Measurements from ENCODE around the gene MYL5. TPM values are rescaled to one million over a fixed set of nuclear protein-coding genes. Genes with fewer than 3 reads are reported as not detected.
"Not testable (repeated sequence)": the region's sequence is repeated elsewhere in the genome, so short reads cannot be mapped to it uniquely, and the experiment has no call there.

The MYL5 gene
- polyA plus RNA-seq, 2 of the 4 experiments (the other 2 are of a cell fraction), result 8.0 to 8.3 TPM

- no peak overlapping the region for H3K4me2 ChIP-seq
- CTCF ChIA-PET, result no interaction called here
- H3K27ac ChIP-seq, result no peak overlapping the region
- WGBS (ENCODE audit: missing lambda C conversion rate), result 8% methylated on average over 10 of the region's 22 CpGs
- POLR2A ChIA-PET, result no interaction called here
- H3K4me1 ChIP-seq, result no peaks in the 10 kb centered on the region
- FAIRE-seq (no peak), DNase-seq (ENCODE audit: low read depth in 1 of 2, low spot score in 1 of 2) (no peak), ATAC-seq (no peak)
- TF ChIP-seq PBX3 (IDR thresholded peaks at IDR 0.05) (no peak), CBX2 (IDR thresholded peaks at IDR 0.05; ENCODE audit: borderline replicate concordance, low read depth) (no peak), SREBF2 (IDR thresholded peaks at IDR 0.05) (no peak)
- no peak overlapping the region for H3K4me3 ChIP-seq
- no peaks in the 10 kb centered on the region for H3K9me3 ChIP-seq
Observed at GRCh38 chr4:635851-636627, 38.3 kb upstream of the MYL5 start.

GRCh38 chr4:636628-637159, 37.6 kb upstream of the MYL5 start:
- ATAC-seq, result no peak
- no peak for TF ChIP-seq TFCP2L1 (CRISPR knock-in tag; IDR thresholded peaks at IDR 0.05)
- no peak for TF ChIP-seq EP300 (IDR thresholded peaks at IDR 0.05)
- TF ChIP-seq PHF8 (IDR thresholded peaks at IDR 0.05; ENCODE audit: borderline replicate concordance, low read depth), result no peak
- no peak for TF ChIP-seq ESRRA (IDR thresholded peaks at IDR 0.05; ENCODE audit: borderline replicate concordance, low read length)
- TF ChIP-seq KDM1A (IDR thresholded peaks at IDR 0.05; ENCODE audit: low read depth), result no peak
- no peak for TF ChIP-seq E2F6 (IDR thresholded peaks at IDR 0.05; ENCODE audit: borderline replicate concordance, low read depth)
- TF ChIP-seq HDAC2 (IDR thresholded peaks at IDR 0.05), result no peak
- TF ChIP-seq ZC3H11A (IDR thresholded peaks at IDR 0.05), result no peak
- TF ChIP-seq ELK1 (IDR thresholded peaks at IDR 0.05; ENCODE audit: low read depth, low read length), result no peak
- TF ChIP-seq POLR2AphosphoS2 (conservative IDR thresholded peaks at IDR 0.05; ENCODE audit: low read length), result no peak
- TF ChIP-seq CEBPB (IDR thresholded peaks at IDR 0.05), result no peak
- TF ChIP-seq FOSL2 (IDR thresholded peaks at IDR 0.05), result no peak
- no peak for TF ChIP-seq FOSL2 (CRISPR knock-in tag; IDR thresholded peaks at IDR 0.05)
- TF ChIP-seq SMC3 (IDR thresholded peaks at IDR 0.05), result no peak
- CTCF ChIA-PET, result no interaction called here
- 56% methylated on average over 13 of the region's 13 CpGs for WGBS (ENCODE audit: missing lambda C conversion rate)
- no peaks in the 10 kb centered on the region for H3K4me1 ChIP-seq
- POLR2A ChIA-PET, result no interaction called here
- H3K9me3 ChIP-seq, result no peaks in the 10 kb centered on the region
- H3K27ac ChIP-seq, result no peak overlapping the region
- H3K4me3 ChIP-seq, result no peak overlapping the region
- DNase-seq (ENCODE audit: low read depth in 1 of 2, low spot score in 1 of 2), result no peak
- no peak for FAIRE-seq
- no peak overlapping the region for H3K4me2 ChIP-seq

- H3K9me3 ChIP-seq, result 0 out of 3 replicates have a peak, but pooled peaks cover 4% of the 10 kb centered on the region
- DNase-seq (ENCODE audit: low read depth in 1 of 2, low spot score in 1 of 2) (no peak), FAIRE-seq (no peak), ATAC-seq (no peak)
- H3K4me2 ChIP-seq, result no peak overlapping the region
- ChIA-PET POLR2A (no interaction called here), CTCF (no interaction called here)
- no peak for TF ChIP-seq NFE2L2 (conservative IDR thresholded peaks at IDR 0.05; ENCODE audit: low read length)
- TF ChIP-seq ESRRA (IDR thresholded peaks at IDR 0.05; ENCODE audit: borderline replicate concordance, low read length), result no peak
- TF ChIP-seq MYC (IDR thresholded peaks at IDR 0.05; ENCODE audit: borderline replicate concordance, low read length), result no peak
- TF ChIP-seq CBX2 (IDR thresholded peaks at IDR 0.05; ENCODE audit: borderline replicate concordance, low read depth), result no peak
- no peak for TF ChIP-seq ZC3H11A (IDR thresholded peaks at IDR 0.05)
- TF ChIP-seq ZFP36 (IDR thresholded peaks at IDR 0.05; ENCODE audit: borderline replicate concordance, partially characterized antibody), result no peak
- no peak for TF ChIP-seq MAFK (IDR thresholded peaks at IDR 0.05; ENCODE audit: partially characterized antibody)
- TF ChIP-seq JUN (IDR thresholded peaks at IDR 0.05), result no peak
- no peak overlapping the region for H3K4me3 ChIP-seq
- WGBS (ENCODE audit: missing lambda C conversion rate), result 52% methylated on average over 26 of the region's 32 CpGs
- H3K27ac ChIP-seq, result no peak overlapping the region
- no peaks in the 10 kb centered on the region for H3K4me1 ChIP-seq
Observed at GRCh38 chr4:637536-638280, 36.6 kb upstream of the MYL5 start.

- WGBS (ENCODE audit: missing lambda C conversion rate), result 39% methylated on average over 6 of the region's 6 CpGs
- H3K4me2 ChIP-seq; ATAC-seq; H3K4me3 ChIP-seq; H3K4me1 ChIP-seq; CTCF ChIA-PET; DNase-seq (ENCODE audit: low read depth in 1 of 2, low spot score in 1 of 2); H3K27ac ChIP-seq; FAIRE-seq; H3K9me3 ChIP-seq; POLR2A ChIA-PET: not testable (repeated sequence)
Observed at GRCh38 chr4:642366-642765, 32.0 kb upstream of the MYL5 start.
